HEK293 (cell line): ENCODE data around the gene MMAB.
A peak's percentile ranks its signal among the peaks of the same experiment; 100 is the strongest.

Experiments used
- CTCF ChIP-seq: fragments of 450-650 bp; formaldehyde crosslinking; IDR thresholded peaks from 2 replicates; pipeline ENCODE4 v1.5.1; 2016; ENCODE audit warnings: missing biosample characterization, missing genetic modification characterization
- GFI1B ChIP-seq: fragments of 450-650 bp; formaldehyde crosslinking; IDR thresholded peaks from 2 replicates; pipeline ENCODE4 v1.5.1; 2016; ENCODE audit warnings: missing biosample characterization, missing genetic modification characterization
- GLIS1 ChIP-seq: fragments of 450-650 bp; formaldehyde crosslinking; IDR thresholded peaks from 2 replicates; pipeline ENCODE4 v1.5.1; 2016; ENCODE audit warnings: missing biosample characterization, missing genetic modification characterization
- HOXD13 ChIP-seq: sonication (generic); formaldehyde crosslinking; IDR thresholded peaks from 2 replicates; pipeline ENCODE4 v1.8.0; 2022; ENCODE audit warnings: missing genetic modification reagents, borderline replicate concordance
- IKZF3 ChIP-seq: fragments of 450-650 bp; IDR thresholded peaks from 2 replicates; pipeline ENCODE4 v1.5.0; 2018; ENCODE audit warnings: missing biosample characterization, mild to moderate bottlenecking, missing genetic modification characterization, moderate library complexity
- KLF10 ChIP-seq: fragments of 450-650 bp; IDR thresholded peaks from 2 replicates; pipeline ENCODE4 v1.5.1; 2018; ENCODE audit warnings: missing biosample characterization, mild to moderate bottlenecking, missing genetic modification characterization
- KLF16 ChIP-seq: fragments of 450-650 bp; formaldehyde crosslinking; IDR thresholded peaks from 2 replicates; pipeline ENCODE4 v1.5.1; 2017; ENCODE audit warnings: missing biosample characterization, missing genetic modification characterization
- PATZ1 ChIP-seq: fragments of 450-650 bp; formaldehyde crosslinking; IDR thresholded peaks from 2 replicates; pipeline ENCODE4 v1.5.1; 2016; ENCODE audit warnings: missing biosample characterization, missing genetic modification characterization
- PRDM10 ChIP-seq: fragments of 450-650 bp; formaldehyde crosslinking; IDR thresholded peaks from 2 replicates; pipeline ENCODE4 v1.5.1; 2016; ENCODE audit warnings: missing biosample characterization, missing genetic modification characterization
- ZBTB1 ChIP-seq: fragments of 450-650 bp; formaldehyde crosslinking; IDR thresholded peaks from 2 replicates; pipeline ENCODE4 v1.5.1; 2016; ENCODE audit warnings: missing biosample characterization, missing genetic modification characterization
- ZBTB17 ChIP-seq: fragments of 450-650 bp; formaldehyde crosslinking; IDR thresholded peaks from 2 replicates; pipeline ENCODE4 v1.5.1; 2016; ENCODE audit warnings: missing biosample characterization, missing genetic modification characterization
- ZBTB21 ChIP-seq: fragments of 450-650 bp; formaldehyde crosslinking; IDR thresholded peaks from 2 replicates; pipeline ENCODE4 v1.5.1; 2017; ENCODE audit warnings: missing biosample characterization, missing genetic modification characterization
- ZBTB44 ChIP-seq: fragments of 450-650 bp; IDR thresholded peaks from 2 replicates; pipeline ENCODE4 v1.5.1; 2018; ENCODE audit warnings: missing biosample characterization, mild to moderate bottlenecking, missing genetic modification characterization
- ZFHX2 ChIP-seq: fragments of 450-650 bp; formaldehyde crosslinking; conservative IDR thresholded peaks from 2 replicates; pipeline ENCODE4 v1.5.1; 2016; ENCODE audit warnings: missing biosample characterization, missing genetic modification characterization
- ZNF114 ChIP-seq: fragments of 450-650 bp; formaldehyde crosslinking; IDR thresholded peaks from 2 replicates; pipeline ENCODE4 v1.5.0; 2017; ENCODE audit warnings: missing biosample characterization, missing genetic modification characterization
- ZNF16 ChIP-seq: fragments of 450-650 bp; formaldehyde crosslinking; IDR thresholded peaks from 2 replicates; pipeline ENCODE4 v1.5.1; 2016; ENCODE audit warnings: low read depth, missing biosample characterization, missing genetic modification characterization
- ZNF174 ChIP-seq: fragments of 450-650 bp; formaldehyde crosslinking; IDR thresholded peaks from 2 replicates; pipeline ENCODE4 v1.5.0; 2017; ENCODE audit warnings: missing biosample characterization, mild to moderate bottlenecking, missing genetic modification characterization
- ZNF214 ChIP-seq: fragments of 450-650 bp; formaldehyde crosslinking; IDR thresholded peaks from 2 replicates; pipeline ENCODE4 v1.5.1; 2017; ENCODE audit warnings: missing biosample characterization, mild to moderate bottlenecking, missing genetic modification characterization, borderline replicate concordance
- ZNF26 ChIP-seq: fragments of 450-650 bp; formaldehyde crosslinking; IDR thresholded peaks from 2 replicates; pipeline ENCODE4 v1.5.1; 2016; ENCODE audit warnings: missing biosample characterization, missing genetic modification characterization
- ZNF530 ChIP-seq: fragments of 450-650 bp; formaldehyde crosslinking; IDR thresholded peaks from 2 replicates; pipeline ENCODE4 v1.5.1; 2016; ENCODE audit warnings: low read depth, missing biosample characterization, missing genetic modification characterization
- ZNF585B ChIP-seq: fragments of 450-650 bp; formaldehyde crosslinking; IDR thresholded peaks from 2 replicates; pipeline ENCODE4 v1.5.1; 2016; ENCODE audit warnings: missing biosample characterization, missing genetic modification characterization
- ZNF600 ChIP-seq: fragments of 450-650 bp; formaldehyde crosslinking; IDR thresholded peaks from 2 replicates; pipeline ENCODE4 v1.5.1; 2016; ENCODE audit warnings: missing biosample characterization, missing genetic modification characterization
- ZNF660 ChIP-seq: fragments of 450-650 bp; IDR thresholded peaks from 2 replicates; pipeline ENCODE4 v1.5.1; 2018; ENCODE audit warnings: missing biosample characterization, mild to moderate bottlenecking, missing genetic modification characterization
- ZNF692 ChIP-seq: fragments of 450-650 bp; formaldehyde crosslinking; IDR thresholded peaks from 2 replicates; pipeline ENCODE4 v1.5.1; 2016; ENCODE audit warnings: missing biosample characterization, missing genetic modification characterization
- ZNF791 ChIP-seq: fragments of 450-650 bp; formaldehyde crosslinking; IDR thresholded peaks from 2 replicates; pipeline ENCODE4 v1.5.1; 2016; ENCODE audit warnings: missing biosample characterization, missing genetic modification characterization
- ZSCAN30 ChIP-seq: fragments of 450-650 bp; IDR thresholded peaks from 2 replicates; pipeline ENCODE4 v1.5.1; 2018; ENCODE audit warnings: missing biosample characterization, mild to moderate bottlenecking, missing genetic modification characterization, moderate library complexity
- ZSCAN5A ChIP-seq: fragments of 450-650 bp; formaldehyde crosslinking; IDR thresholded peaks from 2 replicates; pipeline ENCODE4 v1.5.1; 2016; ENCODE audit warnings: missing biosample characterization, missing genetic modification characterization

MMAB gene

GRCh38 chr12:109597795-109598427, 24.6 kb upstream of the MMAB start (continued):
- TF ChIP-seq ZNF791 (tag by site-specific recombination) (no peak), KLF10 (tag by site-specific recombination) (peak; percentile 20; the same call in 1 of the 2 replicates), ZNF174 (tag by site-specific recombination) (no peak), ZNF214 (tag by site-specific recombination) (no peak), PRDM10 (tag by site-specific recombination) (peak; percentile 88), PATZ1 (tag by site-specific recombination) (peak; percentile 53), GFI1B (tag by site-specific recombination) (no peak), ZNF692 (tag by site-specific recombination) (0 out of 2 replicates have a peak, but pooled peaks have one; percentile 34), ZSCAN5A (no peak), IKZF3 (tag by site-specific recombination) (peak; percentile 88), ZBTB1 (tag by site-specific recombination) (no peak), KLF16 (tag by site-specific recombination) (peak; percentile 44; the same call in 1 of the 2 replicates), ZNF600 (tag by site-specific recombination) (0 out of 2 replicates have a peak, but pooled peaks have one; percentile 18), ZSCAN30 (tag by site-specific recombination) (peak; percentile 73; the same call in 1 of the 2 replicates), ZFHX2 (peak; percentile 52), ZBTB21 (tag by site-specific recombination) (no peak), GLIS1 (tag by site-specific recombination) (peak; percentile 29; the same call in 1 of the 2 replicates), ZNF660 (tag by site-specific recombination) (peak; percentile 82), HOXD13 (CRISPR knock-in tag) (no peak), ZNF585B (no peak), ZNF530 (tag by site-specific recombination) (no peak), ZNF16 (tag by site-specific recombination) (no peak), ZBTB17 (tag by site-specific recombination) (peak; percentile 66), ZNF114 (no peak), CTCF (tag by site-specific recombination) (peak; percentile 91), ZNF26 (tag by site-specific recombination) (no peak), ZBTB44 (no peak)
